GM20431 (cell line): ENCODE data around the gene TSPAN14.
"Not testable (repeated sequence)": the region's sequence is repeated elsewhere in the genome, so short reads cannot be mapped to it uniquely, and the experiment has no call there.

Experiments used
- in situ Hi-C: fragments of 300-500 bp; cut with MseI, MboI; formaldehyde crosslinking; loops from one replicate; pipeline ENCODE4 v1.15.0; 2020; ENCODE audit warnings: low sequenced_read_pairs; ENCODE audit not compliant: unreplicated experiment

TSPAN14 gene

GRCh38 chr10:80465839-80466590 is 11.9 kb downstream of the TSPAN14 start:
- in situ Hi-C loops: no loop called here

DNA sequence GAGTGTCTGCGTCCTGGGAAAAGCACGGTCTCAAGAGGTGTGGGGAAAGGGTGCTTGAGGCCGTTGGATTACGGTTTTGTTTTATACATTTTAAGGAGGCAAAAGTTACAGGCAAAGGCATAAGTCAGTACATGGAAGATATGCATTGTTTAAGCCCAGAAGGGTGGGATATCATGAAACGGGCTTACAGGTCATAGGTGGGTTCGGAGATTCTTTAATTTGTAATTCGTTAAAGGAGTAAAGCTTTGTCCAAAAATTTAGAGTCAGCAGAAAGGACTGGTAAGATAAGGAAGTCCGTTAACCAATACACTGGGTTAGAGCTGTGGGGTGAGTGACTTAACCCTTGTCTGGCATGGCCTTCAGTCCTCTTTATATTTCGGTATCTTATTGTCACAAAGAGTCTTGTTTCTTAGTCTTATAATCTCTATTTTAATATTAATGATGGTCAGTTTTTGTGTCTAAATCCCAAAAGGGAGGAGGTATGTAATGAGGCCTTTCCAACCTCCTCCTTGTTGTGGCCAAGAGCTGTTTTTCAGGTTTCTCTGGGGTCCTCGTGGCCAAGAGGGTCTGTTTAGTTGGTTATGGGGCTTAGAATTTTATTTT is 12.7 kb downstream of the TSPAN14 start:
- in situ Hi-C loops: no loop called here

- in situ Hi-C loops: no loop called here
Measured at GRCh38 chr10:80468002-80468401, 13.9 kb downstream of the TSPAN14 start.

DNA sequence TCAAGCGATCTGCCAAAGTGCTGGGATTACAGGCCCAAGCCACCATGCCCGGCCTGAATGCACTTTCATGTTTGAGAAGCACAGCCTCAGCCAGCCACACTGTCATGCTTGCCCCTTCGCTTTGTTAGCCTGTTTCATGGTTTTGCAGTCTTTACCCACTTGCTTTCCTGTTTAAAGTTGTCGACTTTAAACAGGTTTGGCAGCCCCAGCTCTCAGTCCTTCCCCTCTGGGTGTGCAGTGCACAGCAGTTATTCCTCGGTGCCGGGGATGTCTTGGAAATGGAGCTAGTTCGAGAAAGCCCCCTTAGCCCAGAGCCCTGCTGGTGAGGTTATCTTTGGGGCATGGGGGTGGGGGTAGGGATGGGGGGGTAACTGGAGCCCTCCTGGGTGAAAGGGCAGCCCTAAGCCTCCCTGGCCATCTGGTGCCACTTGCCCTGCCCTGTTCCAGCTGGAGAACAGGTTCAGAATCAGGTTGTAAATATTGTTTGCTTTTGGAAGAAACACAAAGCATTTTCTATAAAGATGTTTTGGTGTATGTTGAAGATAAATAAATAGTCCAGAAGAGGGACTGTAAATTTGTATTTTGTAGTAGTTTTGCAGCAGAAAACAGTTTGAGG is 14.8 kb downstream of the TSPAN14 start:
- in situ Hi-C loops: no loop called here

- in situ Hi-C loops: no loop called here
Measured at GRCh38 chr10:80470266-80470665, 16.2 kb downstream of the TSPAN14 start.

GRCh38 chr10:80471001-80471400 is 16.9 kb downstream of the TSPAN14 start:
- in situ Hi-C loops: no loop called here

DNA sequence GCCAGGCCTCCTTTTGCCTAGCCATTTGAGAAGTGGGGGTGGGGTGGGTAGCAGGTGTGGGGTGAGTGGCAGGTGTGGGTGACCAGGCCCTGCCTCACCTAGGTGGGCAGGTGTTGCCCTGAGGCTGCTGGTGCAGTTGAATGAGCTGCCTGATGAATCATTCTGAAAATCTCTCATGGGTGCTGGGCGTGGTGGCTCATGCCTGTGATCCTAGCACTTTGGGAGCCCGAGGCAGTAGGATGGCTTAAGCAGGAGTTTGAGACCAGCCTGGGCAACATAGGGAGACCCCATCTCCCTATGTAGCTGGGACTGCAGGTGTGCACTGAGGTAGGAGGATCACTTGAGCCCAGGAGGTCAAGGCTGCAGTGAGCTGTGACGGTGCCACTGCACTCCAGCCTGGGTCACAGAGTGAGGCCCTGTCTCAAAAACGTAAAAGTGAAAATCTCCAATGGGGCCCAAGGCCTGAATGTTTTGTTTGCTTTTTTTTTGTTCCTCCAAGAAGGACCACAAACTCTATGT is 17.7 kb downstream of the TSPAN14 start:
- in situ Hi-C loops: no loop called here

GRCh38 chr10:80472234-80473095 is 18.4 kb downstream of the TSPAN14 start:
- in situ Hi-C loops: no loop called here

DNA sequence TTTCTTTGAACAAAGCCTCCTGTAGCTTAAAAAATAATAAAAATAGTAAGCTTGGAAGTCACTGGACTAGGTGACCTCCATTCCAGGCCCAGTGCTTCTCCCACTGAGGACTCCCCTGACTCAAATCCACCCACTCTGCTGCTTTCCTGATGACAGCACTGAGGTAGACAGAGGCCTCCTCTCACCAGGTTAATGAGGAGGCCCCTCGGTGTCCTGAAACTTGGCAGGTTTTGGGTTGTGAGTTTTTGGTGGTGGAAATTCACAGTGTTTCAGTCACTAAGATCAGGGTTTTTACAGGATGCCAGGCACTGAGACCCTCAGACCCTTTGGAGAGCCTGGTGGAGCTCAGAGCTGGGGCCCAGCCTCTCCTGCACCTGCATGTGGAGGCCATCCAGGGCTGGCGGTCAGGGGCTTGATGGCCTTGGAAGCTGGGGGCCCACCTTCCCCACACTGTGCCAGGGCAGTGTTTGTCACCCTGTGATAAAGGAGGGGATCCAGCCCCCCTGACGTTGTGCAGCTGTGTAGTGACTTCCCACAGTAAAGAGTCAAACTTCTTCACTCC is 19.1 kb downstream of the TSPAN14 start:
- in situ Hi-C loops: no loop called here

DNA sequence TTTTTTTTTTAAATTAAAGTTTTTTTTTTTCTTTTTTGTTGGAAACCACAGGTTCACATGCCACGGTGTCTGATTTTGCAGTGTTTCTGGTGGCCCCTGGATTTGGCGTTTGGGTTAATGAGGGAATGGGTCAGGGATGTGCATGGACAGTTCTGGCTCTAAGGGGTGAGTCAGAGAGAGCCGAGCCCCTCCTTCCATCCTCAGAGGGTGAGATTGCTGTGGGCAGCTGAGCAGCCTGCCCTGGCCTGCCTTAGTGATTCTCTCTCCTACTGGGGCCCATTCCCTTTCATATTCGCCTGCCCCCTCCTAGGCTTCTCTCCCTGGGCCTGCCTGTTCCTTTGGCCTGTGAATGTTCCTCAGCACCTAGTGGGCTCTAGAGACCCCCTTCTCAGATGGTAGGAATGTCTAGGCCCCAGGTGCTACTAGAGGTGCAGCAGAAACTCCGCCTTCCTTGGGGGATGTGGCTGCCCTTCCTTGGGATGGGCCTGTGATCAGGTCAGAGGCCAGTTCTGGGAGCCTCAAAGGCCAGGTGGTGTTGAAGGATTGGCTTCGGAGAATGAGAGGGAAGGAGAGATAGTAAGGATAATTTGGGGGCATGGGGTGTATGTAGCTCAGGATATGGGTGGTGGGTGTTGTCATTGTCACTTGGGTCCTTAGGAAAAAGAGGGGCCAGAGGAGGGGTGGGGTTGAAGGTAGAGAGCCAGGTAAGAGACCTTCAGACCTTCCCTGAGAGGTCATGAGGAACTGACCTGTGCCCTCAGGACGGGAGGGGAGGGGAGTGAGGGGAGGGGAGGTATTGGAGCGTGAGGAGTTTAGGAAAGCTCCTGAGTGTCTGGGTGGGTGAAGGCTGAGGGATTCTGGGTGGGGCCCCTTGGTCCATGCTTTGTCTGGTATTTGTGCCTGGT is 19.8 kb downstream of the TSPAN14 start:
- in situ Hi-C loops: no loop called here

DNA sequence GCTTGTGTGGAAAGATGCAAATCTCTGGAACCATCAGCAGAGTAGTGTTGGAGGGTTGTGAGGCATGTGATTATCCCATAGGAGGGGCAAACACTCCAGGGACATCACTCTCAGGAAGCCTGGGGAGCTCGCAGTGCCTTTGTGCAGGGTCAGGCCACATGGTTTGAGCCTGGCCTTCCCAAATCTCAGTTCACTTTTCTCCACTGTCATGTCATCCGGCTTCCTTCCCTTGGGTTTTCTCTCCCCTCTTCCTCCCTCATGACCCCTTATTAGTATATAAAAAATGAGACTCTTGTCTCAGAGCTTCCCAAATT is 20.4 kb downstream of the TSPAN14 start:
- in situ Hi-C loops: no loop called here

GRCh38 chr10:80474941-80475340 is 20.8 kb downstream of the TSPAN14 start:
- in situ Hi-C loops: no loop called here

DNA sequence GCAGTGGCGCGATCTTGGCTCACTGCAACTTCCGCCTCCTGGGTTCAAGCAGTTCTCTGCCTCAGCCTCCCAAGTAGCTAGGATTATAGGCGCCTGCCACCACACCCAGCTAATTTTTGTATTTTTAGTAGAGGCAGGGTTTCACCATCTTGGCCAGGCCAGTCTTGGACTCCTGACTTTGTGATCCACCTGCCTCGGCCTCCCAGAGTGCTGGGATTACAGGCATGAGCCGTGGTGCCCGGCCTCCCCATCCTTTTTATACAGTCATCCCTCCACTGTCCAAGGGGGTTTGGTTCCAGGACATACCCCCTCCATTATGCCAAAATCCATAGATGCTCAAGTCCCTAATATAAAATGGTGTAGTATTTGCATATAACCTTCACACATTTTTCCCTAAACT is 21.5 kb downstream of the TSPAN14 start:
- in situ Hi-C loops: not testable (repeated sequence)

DNA sequence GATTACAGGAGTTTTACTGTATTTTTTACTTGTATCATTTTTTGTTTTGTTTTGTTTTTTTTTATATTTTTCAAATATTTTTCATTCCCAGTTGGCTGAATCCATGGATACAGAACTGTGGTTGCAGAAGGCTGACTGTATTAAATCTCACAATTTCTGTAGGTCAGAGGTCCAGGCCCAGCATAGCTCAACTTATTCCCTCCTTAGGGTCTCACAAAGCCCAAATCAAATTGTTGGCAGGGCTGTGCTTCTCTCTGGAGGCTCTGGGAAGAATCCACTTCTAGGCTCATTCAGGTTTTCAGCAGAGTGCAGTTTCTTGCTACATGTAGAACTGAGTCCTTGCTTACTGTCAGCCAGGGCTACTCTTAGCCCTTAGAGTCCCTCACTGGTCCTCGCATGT is 22.6 kb downstream of the TSPAN14 start:
- in situ Hi-C loops: no loop called here

GRCh38 chr10:80477813-80478212 is 23.7 kb downstream of the TSPAN14 start:
- in situ Hi-C loops: no loop called here

- in situ Hi-C loops: not testable (repeated sequence)
Measured at GRCh38 chr10:80480373-80480772, 26.3 kb downstream of the TSPAN14 start.

GRCh38 chr10:80480852-80481251 is 26.7 kb downstream of the TSPAN14 start:
- in situ Hi-C loops: no loop called here

- in situ Hi-C loops: no loop called here
Measured at GRCh38 chr10:80484243-80484642, 30.1 kb downstream of the TSPAN14 start.

DNA sequence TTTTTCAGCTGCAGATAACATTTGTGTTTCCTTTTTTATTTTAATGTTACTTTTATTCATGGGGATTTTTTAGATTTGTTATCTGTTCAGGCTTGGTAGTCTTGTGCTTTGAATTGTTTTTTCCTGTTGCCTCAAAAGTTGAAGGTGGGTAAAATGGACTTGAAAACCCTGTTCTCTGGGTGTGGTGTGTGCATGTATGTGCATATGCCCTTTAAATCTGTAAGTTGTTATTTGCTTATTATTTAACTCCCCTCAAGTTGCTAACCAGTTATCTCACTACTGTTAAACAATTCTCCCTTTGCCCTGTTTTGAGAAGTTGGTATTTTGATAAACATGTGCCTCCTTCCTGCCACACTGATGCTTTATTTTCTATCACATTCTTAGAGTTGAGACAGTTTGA is 30.6 kb downstream of the TSPAN14 start:
- in situ Hi-C loops: no loop called here
